ENCODE data around the gene ZNF512.
"Not testable (repeated sequence)": the region's sequence is repeated elsewhere in the genome, so short reads cannot be mapped to it uniquely, and the experiment has no call there.

ZNF512 gene, protein sequence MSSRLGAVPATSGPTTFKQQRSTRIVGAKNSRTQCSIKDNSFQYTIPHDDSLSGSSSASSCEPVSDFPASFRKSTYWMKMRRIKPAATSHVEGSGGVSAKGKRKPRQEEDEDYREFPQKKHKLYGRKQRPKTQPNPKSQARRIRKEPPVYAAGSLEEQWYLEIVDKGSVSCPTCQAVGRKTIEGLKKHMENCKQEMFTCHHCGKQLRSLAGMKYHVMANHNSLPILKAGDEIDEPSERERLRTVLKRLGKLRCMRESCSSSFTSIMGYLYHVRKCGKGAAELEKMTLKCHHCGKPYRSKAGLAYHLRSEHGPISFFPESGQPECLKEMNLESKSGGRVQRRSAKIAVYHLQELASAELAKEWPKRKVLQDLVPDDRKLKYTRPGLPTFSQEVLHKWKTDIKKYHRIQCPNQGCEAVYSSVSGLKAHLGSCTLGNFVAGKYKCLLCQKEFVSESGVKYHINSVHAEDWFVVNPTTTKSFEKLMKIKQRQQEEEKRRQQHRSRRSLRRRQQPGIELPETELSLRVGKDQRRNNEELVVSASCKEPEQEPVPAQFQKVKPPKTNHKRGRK
- 11.4 to 34.9 (median 16.3) reads per million in 9 experiments for total RNA-seq

DNA sequence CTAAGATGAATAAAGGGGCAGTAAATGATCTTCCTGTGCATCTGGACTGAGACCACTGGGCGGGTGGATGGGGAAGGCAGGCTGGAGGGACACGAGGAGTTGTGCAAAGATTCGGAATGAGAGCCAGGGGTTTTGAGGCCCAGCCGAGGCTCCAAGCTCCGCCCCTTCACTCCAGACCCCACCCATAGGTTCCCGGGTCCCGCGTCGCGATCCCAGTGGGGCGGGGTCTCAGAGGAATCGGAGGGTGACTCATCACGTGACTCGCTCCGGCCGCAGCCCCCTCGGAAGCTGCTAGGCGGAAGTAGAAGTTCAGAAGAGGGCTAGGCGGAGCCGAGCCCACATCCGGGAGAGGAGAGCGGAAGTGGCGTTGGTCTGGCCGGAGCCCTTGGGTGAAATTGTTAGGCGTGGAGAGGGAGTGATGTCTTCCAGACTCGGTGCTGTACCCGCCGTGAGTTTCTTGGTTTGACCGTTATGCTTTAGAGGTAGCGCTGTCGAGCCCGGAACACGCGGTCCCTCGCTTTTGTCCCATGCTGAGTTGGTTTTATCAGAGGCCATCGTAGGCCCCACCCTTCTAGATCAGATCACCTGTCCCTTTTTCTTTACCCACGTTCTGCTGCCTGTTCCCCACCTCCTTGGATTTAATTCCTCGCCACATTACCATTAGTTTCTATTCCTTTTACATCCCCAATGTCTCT, at the start of gene ZNF512:
TSS of gene ZNF512 (plus strand) at position 348 of the 695 bp plus-strand sequence. CDS start at position 419, 71 bp downstream.
- ATAC-seq (replicated peaks) (peak; percentile 95), DNase-seq (peak; percentile 55 to 64 (median 58))
- peaks cover 0 to 6% of the 10 kb centered on the region in 2 donors for H3K27me3 Mint-ChIP-seq
- peak within 1 kb of the TSS; percentile 91 to 95 for H3K27ac Mint-ChIP-seq
- H3K9me3 Mint-ChIP-seq: no peaks in the 10 kb centered on the region
- peaks cover 42 to 49% of the 10 kb centered on the region in 2 donors for H3K4me1 Mint-ChIP-seq (ENCODE audit: low read depth in 2 of 2)
- H3K36me3 Mint-ChIP-seq (ENCODE audit: insufficient read depth): no peaks in the 10 kb centered on the region
- peak within 1 kb of the TSS; percentile 76 to 89 for H3K4me3 Mint-ChIP-seq

DNA sequence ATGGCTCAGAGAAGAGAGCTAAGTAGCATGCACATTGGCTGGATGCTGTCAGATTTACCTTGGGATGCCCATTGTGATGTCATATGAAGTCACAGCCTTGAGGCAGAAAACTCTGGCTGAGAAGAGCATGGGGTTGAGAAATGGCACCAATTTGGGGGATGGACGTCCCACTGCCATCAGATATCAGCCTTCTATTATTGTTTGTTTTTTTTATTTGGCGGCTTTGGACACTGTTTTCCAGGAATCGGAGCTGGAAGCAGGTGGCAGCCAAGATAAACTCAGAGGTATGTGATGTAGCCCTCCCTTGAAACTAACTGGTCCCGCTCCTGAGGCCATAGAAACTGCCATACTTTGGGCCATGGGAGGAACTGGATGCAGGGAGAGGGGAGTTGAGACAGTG, 45.6 kb upstream of the ZNF512 start:
- DNase-seq: no peak
- no peaks in the 10 kb centered on the region for H3K4me1 Mint-ChIP-seq (ENCODE audit: low read depth in 2 of 2)
- ATAC-seq (replicated peaks): no peak
- H3K27ac Mint-ChIP-seq: no peak overlapping the region
- H3K9me3 Mint-ChIP-seq: no peaks in the 10 kb centered on the region
- no peaks in the 10 kb centered on the region for H3K36me3 Mint-ChIP-seq (ENCODE audit: insufficient read depth)
- peaks cover 12 to 23% of the 10 kb centered on the region in 2 donors for H3K27me3 Mint-ChIP-seq
- no peak overlapping the region for H3K4me3 Mint-ChIP-seq

DNA sequence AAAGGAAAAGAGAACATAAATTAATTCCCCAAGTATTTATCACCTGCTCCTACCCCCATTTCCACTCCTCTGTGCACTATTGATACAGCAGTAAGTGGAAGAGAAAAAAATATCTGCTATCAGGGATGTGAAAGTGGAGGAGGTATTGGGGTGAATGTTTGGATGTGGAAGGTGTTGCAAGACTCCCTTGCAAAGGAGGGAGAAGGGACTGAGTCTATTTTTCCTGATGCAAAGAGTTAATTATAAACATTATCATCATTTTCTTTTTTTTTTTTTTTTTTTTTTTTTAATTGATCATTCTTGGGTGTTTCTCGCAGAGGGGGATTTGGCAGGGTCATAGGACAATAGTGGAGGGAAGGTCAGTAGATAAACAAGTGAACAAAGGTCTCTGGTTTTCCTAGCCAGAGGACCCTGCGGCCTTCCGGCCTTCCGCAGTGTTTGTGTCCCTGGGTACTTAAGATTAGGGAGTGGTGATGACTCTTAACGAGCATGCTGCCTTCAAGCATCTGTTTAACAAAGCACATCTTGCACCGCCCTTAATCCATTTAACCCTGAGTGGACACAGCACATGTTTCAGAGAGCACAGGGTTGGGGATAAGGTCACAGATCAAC, 43.9 kb upstream of the ZNF512 start:
- H3K9me3 Mint-ChIP-seq; H3K27ac Mint-ChIP-seq; ATAC-seq (replicated peaks); DNase-seq; H3K4me1 Mint-ChIP-seq (ENCODE audit: low read depth in 2 of 2); H3K36me3 Mint-ChIP-seq (ENCODE audit: insufficient read depth); H3K4me3 Mint-ChIP-seq: not testable (repeated sequence)
- H3K27me3 Mint-ChIP-seq: peaks cover 12 to 23% of the 10 kb centered on the region in 2 donors

DNA sequence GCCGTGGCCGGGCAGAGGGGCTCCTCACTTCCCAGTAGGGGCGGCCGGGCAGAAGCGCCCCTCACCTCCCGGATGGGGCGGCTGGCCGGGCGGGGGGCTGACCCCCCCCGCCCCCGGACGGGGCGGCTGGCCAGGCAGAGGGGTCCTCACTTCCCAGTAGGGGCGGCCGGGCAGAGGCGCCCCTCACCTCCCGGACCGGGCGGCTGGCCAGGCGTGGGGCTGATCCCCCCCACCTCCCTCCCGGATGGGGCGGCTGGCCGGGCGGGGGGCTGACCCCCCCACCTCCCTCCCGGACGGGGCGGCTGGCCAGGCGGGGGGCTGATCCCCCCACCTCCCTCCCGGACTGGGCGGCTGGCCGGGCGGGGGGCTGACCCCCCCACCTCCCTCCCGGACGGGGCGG, 43.2 kb upstream of the ZNF512 start:
- H3K36me3 Mint-ChIP-seq (ENCODE audit: insufficient read depth); H3K27ac Mint-ChIP-seq; H3K9me3 Mint-ChIP-seq; H3K4me1 Mint-ChIP-seq (ENCODE audit: low read depth in 2 of 2); H3K4me3 Mint-ChIP-seq; DNase-seq; ATAC-seq (replicated peaks): not testable (repeated sequence)
- H3K27me3 Mint-ChIP-seq: peaks cover 12 to 20% of the 10 kb centered on the region in 2 donors

DNA sequence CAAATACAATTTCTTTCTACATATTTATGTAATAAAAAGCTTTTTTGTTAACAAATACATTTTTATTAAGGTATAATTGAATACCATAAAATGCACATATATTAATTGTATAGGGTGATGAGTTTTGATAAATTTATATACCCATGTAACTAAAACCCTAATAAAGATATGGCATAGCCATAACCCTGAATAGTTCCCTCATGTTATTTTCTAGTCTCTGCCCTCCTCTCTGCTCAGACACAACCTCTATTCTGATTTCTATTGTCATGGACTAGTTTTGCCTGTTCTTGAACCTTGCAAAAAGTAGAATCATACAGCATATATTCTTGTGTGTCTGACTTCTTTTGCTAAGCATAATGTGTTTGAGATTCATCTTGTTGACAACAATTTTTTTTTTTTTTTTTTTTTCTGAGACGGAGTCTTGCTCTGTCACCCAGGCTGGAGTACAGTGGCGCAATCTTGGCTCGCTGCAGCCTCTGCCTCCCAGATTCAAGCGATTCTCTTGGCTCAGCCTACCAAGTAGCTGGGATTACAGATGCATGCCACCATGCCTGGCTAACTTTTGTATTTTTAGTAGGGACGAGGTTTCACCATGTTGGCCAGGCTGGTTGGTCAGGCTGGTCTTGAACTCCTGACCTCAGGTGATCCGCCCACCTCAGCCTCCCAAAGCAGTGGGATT, 38.6 kb upstream of the ZNF512 start:
- ATAC-seq (replicated peaks) (no peak), DNase-seq (no peak)
- Mint-ChIP-seq H3K27ac (no peak overlapping the region), H3K36me3 (ENCODE audit: insufficient read depth) (no peaks in the 10 kb centered on the region), H3K9me3 (no peaks in the 10 kb centered on the region), H3K4me3 (no peak overlapping the region), H3K4me1 (ENCODE audit: low read depth in 2 of 2) (no peaks in the 10 kb centered on the region), H3K27me3 (no peaks in the 10 kb centered on the region)

DNA sequence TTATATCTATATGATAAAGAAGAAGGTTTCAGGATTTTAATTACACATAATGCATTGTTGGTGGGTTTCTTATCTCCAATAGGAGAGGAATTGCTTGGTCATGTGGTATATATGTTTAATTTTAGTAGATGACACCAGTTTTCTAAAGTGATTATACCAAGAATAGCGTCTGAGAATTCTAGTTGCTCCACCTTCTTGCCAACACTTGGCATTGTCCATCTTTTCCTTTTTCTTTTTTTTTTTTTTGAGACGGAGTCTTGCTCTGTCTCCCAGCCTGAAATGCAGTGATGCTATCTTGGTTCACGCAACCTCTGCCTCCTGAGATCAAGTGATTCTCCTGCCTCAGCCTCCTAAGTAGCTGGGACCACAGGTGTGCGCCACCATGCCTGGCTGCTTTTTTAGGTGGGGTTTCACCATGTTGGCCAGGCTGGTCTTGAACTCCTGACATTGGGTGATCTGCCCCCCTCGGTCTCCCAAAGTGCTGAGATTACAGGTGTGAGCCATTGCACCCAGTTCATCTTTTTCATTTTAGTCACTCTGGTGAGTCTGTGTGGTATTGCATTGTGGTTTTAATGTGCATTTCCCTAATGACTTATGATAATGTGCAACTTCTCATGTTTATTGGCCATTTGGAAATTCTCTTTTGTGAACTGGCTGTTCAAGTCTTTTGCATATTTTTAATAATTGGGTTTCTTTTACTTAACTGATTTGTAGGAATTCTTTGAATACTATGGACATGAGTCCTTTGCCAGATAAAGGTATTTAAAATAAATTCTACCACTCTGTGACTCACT, 37.3 kb upstream of the ZNF512 start:
- H3K36me3 Mint-ChIP-seq (ENCODE audit: insufficient read depth): no peaks in the 10 kb centered on the region
- no peak for DNase-seq
- no peaks in the 10 kb centered on the region for H3K9me3 Mint-ChIP-seq
- ATAC-seq (replicated peaks): no peak
- H3K27ac Mint-ChIP-seq: no peak overlapping the region
- no peaks in the 10 kb centered on the region for H3K27me3 Mint-ChIP-seq
- H3K4me3 Mint-ChIP-seq: no peak overlapping the region
- H3K4me1 Mint-ChIP-seq (ENCODE audit: low read depth in 2 of 2): no peaks in the 10 kb centered on the region

DNA sequence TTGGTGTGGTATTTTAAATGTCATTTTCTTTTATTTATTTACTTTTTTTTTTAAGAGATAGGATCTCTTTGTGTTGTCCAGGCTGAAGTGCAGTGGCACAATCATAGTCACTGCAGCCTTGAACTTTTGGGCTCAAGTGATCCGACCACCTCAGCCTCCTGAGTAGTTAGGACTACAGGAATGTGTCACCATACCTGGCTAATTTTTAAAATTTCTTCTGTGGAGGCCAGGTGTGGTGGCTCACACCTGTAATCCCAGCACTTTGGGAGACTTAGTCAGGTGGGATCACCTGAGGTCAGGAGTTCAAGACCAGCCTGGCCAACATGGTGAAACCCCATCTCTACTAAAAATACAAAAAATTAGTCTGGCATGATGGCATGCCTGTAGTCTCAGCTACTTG, 33.5 kb upstream of the ZNF512 start:
- Mint-ChIP-seq H3K27ac (no peak overlapping the region), H3K27me3 (peaks cover 16% of the 10 kb centered on the region in 2 donors), H3K4me1 (ENCODE audit: low read depth in 2 of 2) (no peaks in the 10 kb centered on the region), H3K9me3 (no peaks in the 10 kb centered on the region), H3K4me3 (no peak overlapping the region), H3K36me3 (ENCODE audit: insufficient read depth) (no peaks in the 10 kb centered on the region)
- ATAC-seq (replicated peaks) (no peak), DNase-seq (no peak)

DNA sequence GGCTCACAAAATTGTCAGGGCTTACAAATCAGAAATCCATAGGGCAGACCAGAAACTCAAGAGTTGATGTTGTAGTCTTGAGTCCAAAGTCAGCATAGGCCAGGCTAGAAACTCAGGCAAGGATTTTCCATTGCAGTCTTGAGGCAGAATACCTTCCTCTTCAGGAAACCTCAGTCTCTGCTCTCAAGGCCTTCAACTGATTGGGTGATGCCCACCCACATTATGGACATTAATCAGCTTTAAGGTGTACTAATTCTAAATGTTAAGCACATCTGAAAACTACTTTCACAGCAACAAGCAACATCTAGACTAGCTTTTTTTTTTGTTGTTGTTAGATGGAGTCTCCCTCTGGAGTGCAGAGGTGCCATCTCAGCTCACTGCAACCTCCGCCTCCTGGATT, 31.3 kb upstream of the ZNF512 start:
- Mint-ChIP-seq H3K4me1 (ENCODE audit: low read depth in 2 of 2) (no peaks in the 10 kb centered on the region), H3K4me3 (no peak overlapping the region), H3K9me3 (no peaks in the 10 kb centered on the region), H3K27ac (no peak overlapping the region), H3K27me3 (peaks cover 18% of the 10 kb centered on the region in 2 donors), H3K36me3 (ENCODE audit: insufficient read depth) (no peaks in the 10 kb centered on the region)
- no peak for DNase-seq
- ATAC-seq (replicated peaks): no peak

DNA sequence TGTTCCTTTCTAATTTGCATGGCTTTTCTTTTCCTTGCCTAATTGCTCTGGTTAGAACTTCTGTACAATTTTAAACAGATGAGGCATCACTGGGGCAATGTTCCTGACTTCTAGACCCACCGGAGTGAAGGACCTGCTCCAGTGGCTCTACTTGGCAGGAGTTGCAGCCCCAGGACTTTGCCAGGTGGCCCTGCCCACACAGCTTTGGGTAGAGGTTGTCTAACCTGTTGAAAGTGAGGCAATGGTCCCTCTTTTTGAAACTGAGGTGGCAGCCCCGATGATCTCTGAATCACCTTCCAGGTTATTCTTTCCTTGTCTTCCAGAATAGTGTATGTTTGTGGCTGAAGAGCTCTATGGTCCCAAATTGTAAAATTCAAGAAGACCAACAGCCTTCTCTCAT, 29.9 kb upstream of the ZNF512 start:
- Mint-ChIP-seq H3K4me3 (no peak overlapping the region), H3K27ac (no peak overlapping the region), H3K4me1 (ENCODE audit: low read depth in 2 of 2) (no peaks in the 10 kb centered on the region), H3K36me3 (ENCODE audit: insufficient read depth) (no peaks in the 10 kb centered on the region), H3K9me3 (no peaks in the 10 kb centered on the region), H3K27me3 (peaks cover 18% of the 10 kb centered on the region in 2 donors)
- ATAC-seq (replicated peaks) (no peak), DNase-seq (no peak)

DNA sequence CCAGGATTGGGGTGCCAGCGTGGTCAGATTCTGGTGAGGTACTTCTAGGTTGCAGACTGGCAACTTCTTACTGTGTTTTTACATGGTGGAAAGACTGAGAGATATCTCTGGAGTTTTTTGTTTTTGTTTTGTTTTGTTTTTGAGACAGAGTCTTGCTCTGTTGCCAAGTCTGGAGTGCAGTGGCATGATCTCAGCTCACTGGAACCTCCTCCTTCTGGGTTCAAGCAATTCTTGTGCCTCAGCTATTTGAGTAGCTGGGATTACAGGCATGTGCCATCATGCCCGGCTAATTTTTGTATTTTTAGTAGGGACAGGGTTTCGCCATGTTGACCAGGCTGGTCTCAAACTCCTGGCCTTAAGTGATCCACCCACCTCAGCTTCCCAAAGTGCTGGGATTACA, 28.4 kb upstream of the ZNF512 start:
- not testable (repeated sequence) for H3K4me3 Mint-ChIP-seq; H3K27ac Mint-ChIP-seq; H3K36me3 Mint-ChIP-seq (ENCODE audit: insufficient read depth); H3K4me1 Mint-ChIP-seq (ENCODE audit: low read depth in 2 of 2); ATAC-seq (replicated peaks); DNase-seq; H3K9me3 Mint-ChIP-seq
- peaks cover 18 to 22% of the 10 kb centered on the region in 2 donors for H3K27me3 Mint-ChIP-seq

DNA sequence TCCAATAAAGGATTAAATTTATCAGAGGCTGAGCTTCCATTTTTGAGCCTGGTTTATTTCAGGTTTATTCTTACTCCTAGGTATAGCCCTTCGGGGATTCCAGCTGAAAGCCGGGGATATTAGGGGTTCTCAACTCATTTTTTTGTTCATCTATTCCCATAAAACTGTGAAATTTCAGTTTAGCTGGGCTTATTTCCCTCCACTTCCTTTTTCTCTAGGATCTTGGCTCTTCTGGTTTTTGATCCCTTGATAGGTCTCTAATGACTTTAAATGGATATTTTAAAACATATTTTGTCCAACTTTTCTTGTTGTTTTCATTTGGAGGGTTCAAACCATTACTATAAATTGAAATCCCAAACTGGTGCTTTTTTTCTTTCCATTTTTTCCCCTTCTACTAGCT, 23.6 kb upstream of the ZNF512 start:
- no peak for DNase-seq
- no peaks in the 10 kb centered on the region for H3K4me1 Mint-ChIP-seq (ENCODE audit: low read depth in 2 of 2)
- no peaks in the 10 kb centered on the region for H3K9me3 Mint-ChIP-seq
- no peak overlapping the region for H3K4me3 Mint-ChIP-seq
- no peak overlapping the region for H3K27ac Mint-ChIP-seq
- H3K27me3 Mint-ChIP-seq: peaks cover 18 to 26% of the 10 kb centered on the region in 2 donors
- ATAC-seq (replicated peaks): no peak
- no peaks in the 10 kb centered on the region for H3K36me3 Mint-ChIP-seq (ENCODE audit: insufficient read depth)

DNA sequence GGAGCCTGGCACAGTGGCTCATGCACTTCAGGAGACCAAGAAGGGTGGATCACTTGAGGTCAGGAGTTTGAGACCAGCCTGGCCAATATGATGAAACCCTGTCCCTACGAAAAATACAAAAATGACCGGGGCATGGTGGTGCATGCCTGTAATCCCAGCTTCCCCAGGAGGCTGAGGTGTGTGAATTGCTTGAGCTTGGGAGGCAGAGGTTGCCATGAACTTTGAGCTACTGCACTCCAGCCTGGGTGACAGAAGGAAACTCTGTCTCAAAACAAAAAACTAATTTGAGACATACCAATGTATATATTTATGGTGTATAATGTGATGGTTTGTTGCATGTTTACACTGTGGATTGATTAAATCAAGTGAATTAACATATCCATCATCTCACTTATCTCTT, 21.8 kb upstream of the ZNF512 start:
- Mint-ChIP-seq H3K27me3 (peaks cover 32 to 41% of the 10 kb centered on the region in 2 donors), H3K36me3 (ENCODE audit: insufficient read depth) (peaks cover under 1% of the 10 kb centered on the region), H3K4me1 (ENCODE audit: low read depth in 2 of 2) (no peaks in the 10 kb centered on the region), H3K9me3 (no peaks in the 10 kb centered on the region), H3K27ac (no peak overlapping the region), H3K4me3 (no peak overlapping the region)
- ATAC-seq (replicated peaks) (no peak), DNase-seq (no peak)
